Osteocyte (in vitro differentiated cells): ENCODE measurements around the gene STUB1. TPM values are rescaled to one million over a fixed set of nuclear protein-coding genes. Genes with fewer than 3 reads are reported as not detected.

Source experiments
- DNase-seq: peaks from one replicate; pipeline ENCODE4 v3.0.0; 2021; ENCODE audit warnings: mixed read lengths; ENCODE audit not compliant: unreplicated experiment; ENCODE audit errors: extremely low spot score
- H3K27ac Mint-ChIP-seq: one replicate; pipeline ENCODE4 v1.8.0; 2021; ENCODE audit warnings: mild to moderate bottlenecking, mixed read lengths; ENCODE audit not compliant: unreplicated experiment
- H3K27me3 Mint-ChIP-seq: one replicate; pipeline ENCODE4 v1.8.0; 2021; ENCODE audit warnings: mixed read lengths; ENCODE audit not compliant: unreplicated experiment
- H3K36me3 Mint-ChIP-seq: one replicate; pipeline ENCODE4 v1.8.0; 2021; ENCODE audit warnings: mixed read lengths; ENCODE audit not compliant: unreplicated experiment
- H3K4me1 Mint-ChIP-seq: one replicate; pipeline ENCODE4 v1.8.0; 2021; ENCODE audit warnings: mixed read lengths; ENCODE audit not compliant: unreplicated experiment
- H3K4me3 Mint-ChIP-seq: one replicate; pipeline ENCODE4 v1.8.0; 2021; ENCODE audit warnings: mild to moderate bottlenecking, moderate library complexity, mixed read lengths; ENCODE audit not compliant: unreplicated experiment
- H3K9me3 Mint-ChIP-seq: one replicate; pipeline ENCODE4 v1.8.0; 2021; ENCODE audit warnings: mixed read lengths; ENCODE audit not compliant: unreplicated experiment
- CTCF ChIP-seq: fragments of 200-600 bp; sonication (generic); IDR thresholded peaks from 2 replicates; pipeline ENCODE4 v1.5.0; 2021; ENCODE audit warnings: antibody characterized with exemption, mild to moderate bottlenecking, moderate library complexity
- total RNA-seq: library from RNA; stranded (reverse); gene quantifications from 2 replicates; pipeline ENCODE4 v1.2.1, GENCODE V29; 2021

STUB1 gene
- total RNA-seq, 1 donor from 2014 or later, result 109 TPM

GRCh38 chr16:695355-696089 is 15.3 kb downstream of the STUB1 start:
- H3K27me3 Mint-ChIP-seq, result peaks cover 30% of the 10 kb centered on the region
- peaks cover 2% of the 10 kb centered on the region for H3K4me1 Mint-ChIP-seq
- H3K36me3 Mint-ChIP-seq, result no peaks in the 10 kb centered on the region
- H3K4me3 Mint-ChIP-seq, result no peak overlapping the region
- no peak for DNase-seq
- H3K9me3 Mint-ChIP-seq, result no peaks in the 10 kb centered on the region
- no peak overlapping the region for H3K27ac Mint-ChIP-seq
- TF ChIP-seq CTCF, result no peak

- Mint-ChIP-seq H3K4me3 (no peak overlapping the region), H3K9me3 (no peaks in the 10 kb centered on the region), H3K27ac (no peak overlapping the region), H3K4me1 (no peaks in the 10 kb centered on the region), H3K36me3 (no peaks in the 10 kb centered on the region), H3K27me3 (peaks cover 38% of the 10 kb centered on the region)
- TF ChIP-seq CTCF, result no peak
- DNase-seq, result no peak
Observed at GRCh38 chr16:698911-699671, 18.9 kb downstream of the STUB1 start.

- Mint-ChIP-seq H3K4me1 (no peaks in the 10 kb centered on the region), H3K4me3 (no peak overlapping the region), H3K9me3 (no peaks in the 10 kb centered on the region), H3K27ac (no peak overlapping the region), H3K27me3 (peaks cover 34% of the 10 kb centered on the region), H3K36me3 (no peaks in the 10 kb centered on the region)
- no peak for DNase-seq
- no peak for TF ChIP-seq CTCF
Observed at GRCh38 chr16:700684-701584, 20.7 kb downstream of the STUB1 start.

GRCh38 chr16:702341-702740 is 22.1 kb downstream of the STUB1 start:
- Mint-ChIP-seq H3K27me3 (peaks cover 38% of the 10 kb centered on the region), H3K36me3 (no peaks in the 10 kb centered on the region), H3K27ac (no peak overlapping the region), H3K4me1 (peaks cover 8% of the 10 kb centered on the region), H3K4me3 (no peak overlapping the region), H3K9me3 (no peaks in the 10 kb centered on the region)
- no peak for TF ChIP-seq CTCF
- no peak for DNase-seq
